Tibial artery (tissue), 4 donors: ENCODE data around the gene TACR2.

Experiments used
- DNase-seq, 2 donors: peaks; one replicate each; pipeline ENCODE4 v3.0.0-alpha.2; 2019
- H3K27ac ChIP-seq, 2 donors: fragments of 200-600 bp; sonication (generic) in 1 of 2; 1 replicate in 1 of 2; 2 replicates in 1 of 2; pipeline ENCODE4 v1.5.1; 2018 to 2019; ENCODE audit warnings: mild to moderate bottlenecking in 1 of 2
- H3K27me3 ChIP-seq, 2 donors: fragments of 200-600 bp; sonication (generic) in 1 of 2; one replicate each; pipeline versions ENCODE4 v1.5.1 to v1.6.0; 2016 to 2019
- H3K36me3 ChIP-seq, 3 donors: fragments of 200-600 bp; sonication (generic) in 2 of 3; one replicate each; pipeline ENCODE4 v1.5.1; 2016 to 2019; ENCODE audit warnings: mild to moderate bottlenecking in 2 of 3
- H3K4me1 ChIP-seq, 4 donors: fragments of 200-600 bp; sonication (generic) in 2 of 4; 1 replicate in 3 of 4; 2 replicates in 1 of 4; pipeline ENCODE4 v1.5.1; 2016 to 2019
- H3K4me3 ChIP-seq, 2 donors: fragments of 200-600 bp; sonication (generic) in 1 of 2; 1 replicate in 1 of 2; 2 replicates in 1 of 2; pipeline ENCODE4 v1.5.1; 2018 to 2019; ENCODE audit warnings: mild to moderate bottlenecking in 2 of 2
- H3K9me3 ChIP-seq, 3 donors: fragments of 200-600 bp; sonication (generic) in 1 of 3; one replicate each; pipeline ENCODE4 v1.5.1; 2016 to 2019
- CTCF ChIP-seq, 2 experiments: fragments of 200-600 bp in 1 of 2; fragments of 450-650 bp in 1 of 2; IDR thresholded peaks; one replicate each; pipeline ENCODE4 v1.5.1; 2017 to 2019; ENCODE audit warnings: antibody characterized with exemption in 2 of 2, mild to moderate bottlenecking in 1 of 2, moderate library complexity in 1 of 2
- intact Hi-C: fragments of 100-400 bp; cut with DNase I; formaldehyde crosslinking; loops from one replicate; pipeline ENCODE4 v1.15.0; 2023; ENCODE audit warnings: low total_unique reads

Gene TACR2

GRCh38 chr10:69422676-69423075 lies 6.0 kb upstream of the TACR2 start:
- Histone ChIP-seq H3K36me3 (no peaks in the 10 kb centered on the region), H3K4me1 (no peaks in the 10 kb centered on the region), H3K27ac (no peak overlapping the region), H3K4me3 (no peak overlapping the region), H3K9me3 (no peaks in the 10 kb centered on the region), H3K27me3 (no peaks in the 10 kb centered on the region)
- DNase-seq: no peak
- no peak for TF ChIP-seq CTCF (IDR thresholded peaks at IDR 0.05)
- intact Hi-C loops: no loop called here

- no peaks in the 10 kb centered on the region for H3K9me3 ChIP-seq
- no peak for TF ChIP-seq CTCF (IDR thresholded peaks at IDR 0.05)
- H3K4me3 ChIP-seq: no peak overlapping the region
- no peak overlapping the region for H3K27ac ChIP-seq
- H3K27me3 ChIP-seq: no peaks in the 10 kb centered on the region
- intact Hi-C loops: no loop called here
- peaks cover 0 to 5% (median 2%) of the 10 kb centered on the region in 4 donors for H3K4me1 ChIP-seq
- no peaks in the 10 kb centered on the region for H3K36me3 ChIP-seq
- no peak for DNase-seq
Observed at GRCh38 chr10:69421611-69422308, 5.0 kb upstream of the TACR2 start.

- peaks cover 0 to 13% (median 5%) of the 10 kb centered on the region in 4 donors for H3K4me1 ChIP-seq
- H3K27ac ChIP-seq: no peak overlapping the region
- H3K9me3 ChIP-seq: no peaks in the 10 kb centered on the region
- intact Hi-C loops: loop anchor here (10.0 kb wide), 1 partner anchor 215 kb away; the partner anchor contains the start of gene FAM241B
- H3K36me3 ChIP-seq: no peaks in the 10 kb centered on the region
- TF ChIP-seq CTCF (IDR thresholded peaks at IDR 0.05): no peak
- H3K4me3 ChIP-seq: no peak overlapping the region
- DNase-seq: no peak
- no peaks in the 10 kb centered on the region for H3K27me3 ChIP-seq
Observed at GRCh38 chr10:69419744-69420126, 3.0 kb upstream of the TACR2 start.

DNA sequence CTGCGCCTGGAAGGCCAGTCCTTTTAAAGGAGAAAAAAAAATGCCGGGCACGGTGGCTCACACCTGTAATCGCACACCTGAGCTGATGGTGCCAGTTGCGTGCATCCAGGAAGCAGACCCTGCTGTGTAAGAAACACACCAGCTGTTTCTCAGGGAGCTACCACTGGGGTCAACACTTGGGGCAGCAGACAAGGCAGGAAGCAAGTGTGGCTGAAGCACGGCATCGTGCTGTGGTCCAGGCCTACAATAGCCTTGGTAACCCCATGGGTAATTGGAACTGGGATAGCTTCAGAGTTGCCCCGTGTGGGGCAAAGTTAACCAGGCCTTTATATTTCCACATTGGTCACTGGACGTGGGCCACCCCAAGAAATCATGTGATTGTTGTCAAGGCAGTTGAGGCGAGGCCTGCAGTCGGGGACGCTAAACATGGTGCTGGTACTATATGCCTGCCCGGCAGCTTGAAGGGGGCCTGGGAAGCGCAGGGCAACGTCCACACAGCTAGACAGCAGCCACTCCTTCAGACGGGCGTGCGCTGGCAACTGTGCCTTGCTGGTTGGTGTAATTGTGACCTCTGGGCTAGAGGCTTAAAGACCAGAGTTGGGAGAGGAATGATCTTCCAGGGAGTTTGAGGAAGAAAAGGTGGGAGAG lies 2.5 kb upstream of the TACR2 start:
- Histone ChIP-seq H3K4me3 (no peak overlapping the region), H3K27ac (no peak overlapping the region), H3K4me1 (peaks cover 0 to 13% (median 5%) of the 10 kb centered on the region in 4 donors), H3K9me3 (no peaks in the 10 kb centered on the region), H3K36me3 (no peaks in the 10 kb centered on the region), H3K27me3 (no peaks in the 10 kb centered on the region)
- no peak for DNase-seq
- no peak for TF ChIP-seq CTCF (IDR thresholded peaks at IDR 0.05)
- intact Hi-C loops: loop anchor here (10.0 kb wide), 1 partner anchor 216 kb away; the partner anchor contains the start of gene FAM241B

DNA sequence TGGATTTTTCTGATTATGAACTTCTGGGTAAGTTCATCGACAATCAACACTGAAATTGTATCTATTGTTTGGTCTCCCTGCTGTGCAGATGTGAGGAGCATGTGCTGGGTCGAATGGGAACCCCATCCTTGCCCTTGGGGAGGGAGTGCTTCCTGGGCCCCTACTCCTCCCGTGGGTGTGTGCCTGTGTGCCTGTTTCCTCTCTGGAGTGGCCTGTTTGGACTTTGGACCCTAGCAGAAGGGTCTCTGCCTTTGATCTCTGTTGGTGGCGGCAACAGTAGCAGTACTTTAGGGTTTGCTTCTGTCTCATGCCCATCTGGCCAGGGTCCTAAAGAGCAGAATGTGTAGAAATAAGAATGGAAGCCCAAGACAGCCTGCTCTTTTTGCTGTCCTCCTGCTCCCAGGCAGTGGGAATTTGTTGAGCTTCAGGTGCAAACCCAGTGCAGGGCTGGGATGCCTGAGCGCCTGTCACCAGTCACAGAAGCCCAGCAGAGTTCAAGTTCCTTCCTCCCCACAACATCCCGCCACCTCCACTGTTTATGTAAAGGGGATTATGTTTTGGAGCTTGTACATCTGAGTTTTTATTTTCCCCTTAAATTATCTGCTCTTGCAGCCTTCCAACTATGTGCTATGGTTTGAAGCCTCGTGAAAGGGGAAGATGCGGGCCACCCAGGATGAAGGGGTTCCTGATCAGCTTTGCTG lies 1.5 kb upstream of the TACR2 start:
- Histone ChIP-seq H3K27me3 (no peaks in the 10 kb centered on the region), H3K27ac (no peak overlapping the region), H3K9me3 (no peaks in the 10 kb centered on the region), H3K4me1 (peaks cover 0 to 16% (median 7%) of the 10 kb centered on the region in 4 donors), H3K4me3 (no peak overlapping the region), H3K36me3 (no peaks in the 10 kb centered on the region)
- no peak for TF ChIP-seq CTCF (IDR thresholded peaks at IDR 0.05)
- DNase-seq: no peak
- intact Hi-C loops: loop anchor here (10.0 kb wide), 1 partner anchor 217 kb away; the partner anchor contains the start of gene FAM241B
